ENCODE results near the gene AADACL4.

Gene AADACL4

GRCh38 chr1:12629511-12629956 is 14.4 kb upstream of the AADACL4 start:
- DNase-seq (ENCODE audit: low read depth in 1 of 2, low spot score in 1 of 2) = no peak
- Histone ChIP-seq H3K4me3 (replicated peaks; ENCODE audit: insufficient read depth, low read length) (no peak overlapping the region), H3K27me3 (ENCODE audit: insufficient read depth, poor library complexity, severe bottlenecking) (no peaks in the 10 kb centered on the region), H3K27ac (replicated peaks) (no peak overlapping the region)
- TF ChIP-seq GABPA (IDR thresholded peaks at IDR 0.05; ENCODE audit: low read depth) (no peak), SPI1 (IDR thresholded peaks at IDR 0.05; ENCODE audit: borderline replicate concordance, low read depth) (no peak), POLR2AphosphoS5 (IDR thresholded peaks at IDR 0.05; ENCODE audit: low read depth) (no peak), REST (IDR thresholded peaks at IDR 0.05; ENCODE audit: insufficient replicate concordance, low read depth) (no peak), CTCF (IDR thresholded peaks at IDR 0.05; ENCODE audit: insufficient read depth, low read length) (no peak)

GRCh38 chr1:12629985-12630760 is 13.7 kb upstream of the AADACL4 start:
- H3K27me3 ChIP-seq (ENCODE audit: insufficient read depth, poor library complexity, severe bottlenecking) = no peaks in the 10 kb centered on the region
- no peak overlapping the region for H3K27ac ChIP-seq (replicated peaks)
- TF ChIP-seq CTCF (IDR thresholded peaks at IDR 0.05; ENCODE audit: insufficient read depth, low read length) = no peak
- no peak for TF ChIP-seq POLR2AphosphoS5 (IDR thresholded peaks at IDR 0.05; ENCODE audit: low read depth)
- TF ChIP-seq GABPA (IDR thresholded peaks at IDR 0.05; ENCODE audit: low read depth) = no peak
- no peak for TF ChIP-seq SPI1 (IDR thresholded peaks at IDR 0.05; ENCODE audit: borderline replicate concordance, low read depth)
- H3K4me3 ChIP-seq (replicated peaks; ENCODE audit: insufficient read depth, low read length) = no peak overlapping the region
- DNase-seq (ENCODE audit: low read depth in 1 of 2, low spot score in 1 of 2) = no peak

- Histone ChIP-seq H3K27ac (replicated peaks) (no peak overlapping the region), H3K4me3 (replicated peaks; ENCODE audit: insufficient read depth, low read length) (no peak overlapping the region), H3K27me3 (ENCODE audit: insufficient read depth, poor library complexity, severe bottlenecking) (no peaks in the 10 kb centered on the region)
- DNase-seq (ENCODE audit: low read depth in 1 of 2, low spot score in 1 of 2) = peak; percentile 25 to 65
- TF ChIP-seq SPI1 (IDR thresholded peaks at IDR 0.05; ENCODE audit: borderline replicate concordance, low read depth) (peak; percentile 76), POLR2AphosphoS5 (IDR thresholded peaks at IDR 0.05; ENCODE audit: low read depth) (no peak)
Measured at GRCh38 chr1:12630946-12631530, 12.8 kb upstream of the AADACL4 start.

GRCh38 chr1:12631571-12631970 is 12.3 kb upstream of the AADACL4 start:
- TF ChIP-seq SPI1 (IDR thresholded peaks at IDR 0.05; ENCODE audit: borderline replicate concordance, low read depth) (no peak), POLR2AphosphoS5 (IDR thresholded peaks at IDR 0.05; ENCODE audit: low read depth) (no peak), REST (IDR thresholded peaks at IDR 0.05; ENCODE audit: insufficient replicate concordance, low read depth) (no peak)
- no peak overlapping the region for H3K4me3 ChIP-seq (replicated peaks; ENCODE audit: insufficient read depth, low read length)
- H3K27me3 ChIP-seq (ENCODE audit: insufficient read depth, poor library complexity, severe bottlenecking) = no peaks in the 10 kb centered on the region
- no peak overlapping the region for H3K27ac ChIP-seq (replicated peaks)
- DNase-seq (ENCODE audit: low read depth in 1 of 2, low spot score in 1 of 2) = no peak
